Daoy (cell line): ENCODE measurements around the gene NTSR2. TPM values are rescaled to one million over a fixed set of nuclear protein-coding genes. Genes with fewer than 3 reads are reported as not detected.

Experiments used
- DNase-seq: peaks from one replicate; pipeline ENCODE4 v3.0.0-alpha.2; 2015; ENCODE audit warnings: low read depth
- total RNA-seq: library from RNA; depleted of rRNA; stranded (reverse); fragments of >200 nt; shearing (Covaris generic); gene quantifications from 2 replicates; pipeline ENCODE4 v1.2.3, GENCODE V29; 2014; rRNA removed

Gene NTSR2
- total RNA-seq, 1 experiment from 2014 or later, result not detected

- no peak for DNase-seq
Observed at GRCh38 chr2:11629215-11629614, 40.8 kb downstream of the NTSR2 start.

GRCh38 chr2:11628675-11629074, 41.3 kb downstream of the NTSR2 start:
- no peak for DNase-seq

- no peak for DNase-seq
Observed at GRCh38 chr2:11625671-11626070, 44.3 kb downstream of the NTSR2 start.

DNA sequence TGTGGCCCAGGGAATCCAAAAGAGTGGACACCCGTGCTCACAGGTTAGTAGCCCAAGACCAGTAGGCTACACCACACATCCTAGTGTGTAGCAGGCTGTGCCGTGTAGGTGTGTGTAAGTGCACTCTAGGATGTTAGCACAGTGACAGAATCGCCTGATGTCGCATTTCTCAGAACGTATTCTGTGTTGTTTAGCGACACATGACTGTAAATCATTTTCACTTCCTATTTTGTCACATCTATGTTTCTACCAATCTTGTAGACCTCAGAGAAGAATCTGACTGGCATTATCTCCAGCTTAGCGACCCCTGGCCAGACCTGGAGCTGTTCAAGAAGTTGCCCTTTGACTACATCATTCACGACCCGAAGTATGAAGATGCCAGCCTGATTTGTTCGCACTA, 45.1 kb downstream of the NTSR2 start:
- DNase-seq, result no peak

- no peak for DNase-seq
Observed at GRCh38 chr2:11622611-11623010, 47.4 kb downstream of the NTSR2 start.

- DNase-seq, result no peak
Observed at GRCh38 chr2:11621410-11621809, 48.6 kb downstream of the NTSR2 start.

- DNase-seq, result no peak
Observed at GRCh38 chr2:11618708-11619062, 51.3 kb downstream of the NTSR2 start.

GRCh38 chr2:11617984-11618707, 51.8 kb downstream of the NTSR2 start:
- no peak for DNase-seq

- DNase-seq, result no peak
Observed at GRCh38 chr2:11617527-11617926, 52.5 kb downstream of the NTSR2 start.

DNA sequence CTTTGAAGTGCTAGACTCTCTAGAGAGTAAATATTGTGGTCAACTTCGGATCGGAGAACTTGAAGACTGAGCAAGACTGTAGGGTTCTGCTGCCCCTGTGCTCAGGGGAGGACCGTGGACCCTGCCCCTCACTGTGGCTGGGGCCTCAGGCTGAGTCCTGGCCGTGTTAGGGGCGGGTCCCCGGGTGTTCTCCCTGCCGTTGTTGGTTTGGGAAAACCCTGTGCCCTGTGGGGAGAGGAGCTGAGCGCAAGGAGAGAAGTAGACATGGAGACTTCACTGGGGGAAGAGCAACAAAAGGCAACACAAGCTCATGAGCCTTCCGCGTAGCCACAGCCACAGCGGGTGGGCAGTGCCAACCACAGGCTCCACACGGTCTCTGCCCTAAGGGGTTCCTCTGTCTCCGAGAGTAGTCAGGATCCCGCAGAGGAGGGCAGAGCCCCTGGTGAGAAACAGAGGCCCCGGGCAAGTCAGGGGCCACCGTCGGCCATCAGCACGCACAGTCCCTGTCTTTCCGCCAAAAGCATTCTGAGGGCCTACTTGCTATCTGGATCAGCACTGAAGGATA, 53.1 kb downstream of the NTSR2 start:
- DNase-seq, result no peak

DNA sequence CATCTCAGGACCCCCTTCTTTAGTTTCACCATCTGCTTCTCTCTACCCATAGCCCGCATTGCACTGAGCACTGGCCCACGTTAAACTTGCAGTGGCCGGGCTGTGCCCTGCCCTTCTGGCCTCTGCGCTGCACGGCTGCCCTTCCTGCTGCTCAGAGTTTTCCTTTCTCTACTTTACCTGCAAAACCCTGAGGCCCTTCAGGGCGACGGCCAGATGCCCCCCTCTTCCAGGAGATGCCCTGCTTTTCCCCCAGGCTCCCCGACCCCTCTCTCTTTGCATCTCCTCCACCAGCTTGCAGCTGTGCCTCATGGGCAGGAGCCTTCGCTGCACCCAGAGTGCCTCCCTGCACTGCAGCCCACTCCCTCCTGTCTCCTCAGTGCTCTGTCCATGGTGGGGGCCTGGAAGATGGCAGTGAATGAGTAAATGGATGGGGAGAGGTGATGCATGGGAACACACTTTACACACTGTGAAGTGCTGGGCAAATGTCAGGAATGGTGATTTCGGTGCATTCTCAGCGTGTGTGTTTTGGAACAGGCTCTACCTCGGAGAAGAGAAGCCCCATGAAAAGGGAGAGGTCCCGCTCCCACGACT, 53.8 kb downstream of the NTSR2 start:
- DNase-seq, result no peak

- no peak for DNase-seq
Observed at GRCh38 chr2:11615209-11615608, 54.8 kb downstream of the NTSR2 start.

DNA sequence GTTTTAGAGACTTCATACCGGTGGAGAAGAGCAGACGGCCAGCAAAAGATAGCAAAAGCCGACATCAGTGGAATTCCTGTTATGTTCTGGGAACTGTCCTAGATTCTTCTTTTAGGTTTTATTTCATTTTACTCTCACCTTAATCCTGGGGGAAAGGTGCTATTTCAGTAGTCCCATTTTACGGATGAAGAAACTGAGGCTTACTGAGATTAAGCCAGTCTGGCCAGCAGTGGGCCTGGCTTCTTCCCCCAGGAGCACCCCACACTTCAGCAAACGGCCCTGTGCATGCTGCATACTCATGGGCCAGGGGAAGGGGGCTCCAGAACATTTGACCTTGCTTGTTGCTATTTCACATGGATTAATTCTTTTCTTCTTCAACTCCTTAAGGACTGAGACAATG, 56.7 kb downstream of the NTSR2 start:
- no peak for DNase-seq

- DNase-seq, result no peak
Observed at GRCh38 chr2:11612553-11613215, 57.3 kb downstream of the NTSR2 start.

GRCh38 chr2:11611251-11611650, 58.7 kb downstream of the NTSR2 start:
- DNase-seq, result no peak

GRCh38 chr2:11610624-11611242, 59.3 kb downstream of the NTSR2 start:
- DNase-seq, result no peak

Other genes with a start within 250 kb of the NTSR2 start
- gene E2F6, start 204.0 kb downstream of the NTSR2 start, total RNA-seq, result 32.2 and 38.6 TPM in 2 replicates
- gene GREB1, start 136.2 kb downstream of the NTSR2 start, total RNA-seq, result 0.91 and 11.3 TPM in 2 replicates
- 13.5 and 16.7 TPM in 2 replicates for gene LPIN1, start 76.4 kb upstream of the NTSR2 start, total RNA-seq